ENCODE measurements around the gene DNAH12. TPM values are rescaled to one million over a fixed set of nuclear protein-coding genes. Genes with fewer than 3 reads are reported as not detected.

Gene DNAH12
- total and polyA plus RNA-seq, 2 of the 4 experiments (the other 2 are of a cell fraction), result under 0.01 to 0.02 TPM

GRCh38 chr3:57500506-57500905 is 43.6 kb downstream of the DNAH12 start:
- Histone ChIP-seq H3K27me3 (ENCODE audit: control insufficient read depth, insufficient read depth, low read length) (no peaks in the 10 kb centered on the region), H3K4ac (ENCODE audit: low read depth, low read length) (no peak overlapping the region), H3K9me3 (ENCODE audit: control insufficient read depth, insufficient read depth, low read length) (no peaks in the 10 kb centered on the region), H3K9ac (ENCODE audit: low read depth, low read length) (no peak overlapping the region), H3K56ac (ENCODE audit: extremely low read depth, insufficient read depth, low read length) (no peak overlapping the region), H3K4me3 (ENCODE audit: insufficient read depth, low read depth, low read length) (no peak overlapping the region), H2AK5ac (ENCODE audit: low read depth, low read length) (no peak overlapping the region), H4K20me1 (ENCODE audit: insufficient read depth, low read length) (no peaks in the 10 kb centered on the region), H3K4me1 (ENCODE audit: control insufficient read depth, insufficient read depth, low read length) (no peaks in the 10 kb centered on the region), H3K14ac (replicated peaks; ENCODE audit: low read depth, low read length) (no peak overlapping the region), H2AK9ac (replicated peaks; ENCODE audit: low read depth, low read length, poor library complexity) (no peak overlapping the region), H2AFZ (replicated peaks; ENCODE audit: low read length, poor library complexity) (no peak overlapping the region), H4K5ac (ENCODE audit: low read depth, low read length) (no peak overlapping the region), H3K23ac (ENCODE audit: low read depth, low read length) (no peak overlapping the region), H4K91ac (ENCODE audit: insufficient read depth, low read depth, low read length) (no peak overlapping the region), H3K18ac (ENCODE audit: low read depth, low read length) (no peak overlapping the region), H2BK5ac (ENCODE audit: low read depth, low read length, poor library complexity, severe bottlenecking) (no peak overlapping the region), H2BK15ac (ENCODE audit: low read depth, low read length) (no peak overlapping the region), H3K27ac (ENCODE audit: insufficient read depth, low read length) (no peak overlapping the region), H3K79me1 (ENCODE audit: low read depth in 1 of 2, low read length in 2 of 2) (no peaks in the 10 kb centered on the region), H2BK20ac (ENCODE audit: low read depth, low read length) (no peak overlapping the region), H2BK120ac (ENCODE audit: low read depth, low read length) (no peak overlapping the region), H4K8ac (ENCODE audit: low read depth in 2 of 2, low read length in 2 of 2) (no peak overlapping the region), H3K4me2 (ENCODE audit: low read depth, low read length) (no peak overlapping the region), H3K36me3 (ENCODE audit: control insufficient read depth, insufficient read depth, low read length) (no peaks in the 10 kb centered on the region), H3K9me1 (ENCODE audit: insufficient read depth, low read length) (no peaks in the 10 kb centered on the region)
- no peak for DNase-seq
- intact Hi-C loops (cut with micrococcal nuclease), result no loop called here
- ChIA-PET CTCF (no interaction called here), POLR2A (ENCODE audit: unreplicated experiment) (no interaction called here)
- in situ Hi-C loops (cut with MboI; ENCODE audit: low sequenced_read_pairs), result no loop called here
- no peak for ATAC-seq (ENCODE audit: low read depth)
- no TSS peak for BruUV-seq (replicated peaks)
- dilution Hi-C loops (cut with HindIII; ENCODE audit: low sequenced_read_pairs, unreplicated experiment), result no loop called here
- no peak for TF ChIP-seq BHLHE40 (IDR thresholded peaks at IDR 0.05; ENCODE audit: low read depth, low read length)
- no peak for TF ChIP-seq USF2 (IDR thresholded peaks at IDR 0.05; ENCODE audit: low read depth, low read length)
- TF ChIP-seq CEBPB (IDR thresholded peaks at IDR 0.05; ENCODE audit: low read depth, low read length), result no peak
- TF ChIP-seq FOS (IDR thresholded peaks at IDR 0.05; ENCODE audit: low read depth, low read length), result no peak
- no peak for TF ChIP-seq SMC3 (IDR thresholded peaks at IDR 0.05; ENCODE audit: low read depth, low read length)
- TF ChIP-seq RAD21 (IDR thresholded peaks at IDR 0.05; ENCODE audit: low read length), result no peak
- no peak for TF ChIP-seq RFX5 (IDR thresholded peaks at IDR 0.05; ENCODE audit: low read depth, low read length)
- TF ChIP-seq NFE2L2 (IDR thresholded peaks at IDR 0.05; ENCODE audit: low read depth, low read length), result no peak
- TF ChIP-seq ELK1 (IDR thresholded peaks at IDR 0.05; ENCODE audit: borderline replicate concordance, low read depth, low read length), result no peak
- no peak for TF ChIP-seq CHD1 (IDR thresholded peaks at IDR 0.05; ENCODE audit: low read depth, low read length)
- no peak for TF ChIP-seq MAZ (IDR thresholded peaks at IDR 0.05; ENCODE audit: borderline replicate concordance, low read depth, low read length)
- TF ChIP-seq POLR2A (IDR thresholded peaks at IDR 0.05; ENCODE audit: low read depth, low read length), result no peak
- no peak for TF ChIP-seq RCOR1 (IDR thresholded peaks at IDR 0.05; ENCODE audit: insufficient replicate concordance, low read length)
- no CpG with 5 or more reads among the region's 2 CpGs for WGBS, 2 experiments (ENCODE audit: extremely low coverage in 2 of 2, insufficient read length in 1 of 2)

Measured in IMR-90 (cell line).